HG03520 (cell line): ENCODE measurements around the gene FARSA.
"Not testable (repeated sequence)": the region's sequence is repeated elsewhere in the genome, so short reads cannot be mapped to it uniquely, and the experiment has no call there.

Experiments
- ATAC-seq: cut with Tn5 transposase; IDR thresholded peaks from one replicate; pipeline ENCODE4 v1.9.1; 2021; ENCODE audit warnings: mild to moderate bottlenecking, moderate library complexity; ENCODE audit not compliant: unreplicated experiment

Gene FARSA

DNA sequence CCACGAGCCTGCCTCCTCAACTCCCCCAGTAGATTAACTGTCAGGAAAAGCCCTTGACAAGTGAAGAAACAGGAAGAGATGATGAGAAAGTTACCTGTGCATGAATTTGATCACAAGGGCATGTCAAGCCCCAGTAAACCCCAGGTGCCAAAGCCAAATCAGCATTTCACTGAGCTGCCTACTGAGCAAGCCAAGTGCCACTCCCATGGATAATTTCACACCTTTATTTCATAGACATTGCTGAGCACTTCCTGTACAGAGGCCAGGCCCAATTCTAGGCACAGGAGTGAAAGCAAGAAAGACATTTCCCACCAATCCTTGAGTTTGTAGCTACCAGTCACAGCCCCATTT lies 21.1 kb upstream of the FARSA start:
- ATAC-seq, result no peak

DNA sequence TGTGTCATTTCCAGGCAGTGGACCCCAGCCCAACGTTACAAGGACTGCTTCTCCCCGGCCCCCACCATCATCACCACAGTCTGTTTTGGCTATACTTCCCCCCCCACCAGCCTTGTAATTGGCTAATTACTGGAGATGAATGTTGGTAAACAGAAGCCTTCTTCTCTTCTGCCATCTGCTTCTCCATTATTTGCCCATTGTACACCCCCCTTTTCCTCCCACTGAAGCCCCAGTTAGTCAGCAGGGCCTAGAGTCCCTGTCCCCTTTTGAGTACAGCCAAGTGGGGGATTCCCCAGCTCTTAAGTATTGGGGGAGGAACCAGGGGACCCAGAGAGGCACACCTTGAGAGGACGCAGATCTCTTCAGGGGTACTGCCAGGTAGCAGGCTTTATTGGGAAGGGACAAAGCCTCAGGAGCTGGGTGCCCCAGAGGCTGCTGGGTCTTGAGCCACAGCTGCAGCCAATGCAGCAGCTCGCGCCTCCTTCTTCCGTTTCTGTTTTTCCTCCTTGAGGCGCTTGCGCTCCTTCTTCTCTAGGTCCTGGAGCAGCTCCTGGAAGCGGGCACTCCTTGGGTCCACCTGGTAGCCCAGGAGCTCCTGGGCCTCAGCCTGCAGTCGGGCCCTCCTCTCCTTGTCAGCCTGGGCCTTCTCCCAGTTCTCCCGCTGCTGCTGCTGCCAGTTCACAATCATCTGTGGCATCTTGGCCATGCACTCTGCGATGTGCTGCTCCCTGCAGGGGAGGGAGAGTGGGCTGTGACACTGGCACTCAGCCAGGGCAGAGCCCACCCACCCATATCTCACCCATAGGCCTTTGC lies 20.5 kb upstream of the FARSA start:
- ATAC-seq, result no peak

DNA sequence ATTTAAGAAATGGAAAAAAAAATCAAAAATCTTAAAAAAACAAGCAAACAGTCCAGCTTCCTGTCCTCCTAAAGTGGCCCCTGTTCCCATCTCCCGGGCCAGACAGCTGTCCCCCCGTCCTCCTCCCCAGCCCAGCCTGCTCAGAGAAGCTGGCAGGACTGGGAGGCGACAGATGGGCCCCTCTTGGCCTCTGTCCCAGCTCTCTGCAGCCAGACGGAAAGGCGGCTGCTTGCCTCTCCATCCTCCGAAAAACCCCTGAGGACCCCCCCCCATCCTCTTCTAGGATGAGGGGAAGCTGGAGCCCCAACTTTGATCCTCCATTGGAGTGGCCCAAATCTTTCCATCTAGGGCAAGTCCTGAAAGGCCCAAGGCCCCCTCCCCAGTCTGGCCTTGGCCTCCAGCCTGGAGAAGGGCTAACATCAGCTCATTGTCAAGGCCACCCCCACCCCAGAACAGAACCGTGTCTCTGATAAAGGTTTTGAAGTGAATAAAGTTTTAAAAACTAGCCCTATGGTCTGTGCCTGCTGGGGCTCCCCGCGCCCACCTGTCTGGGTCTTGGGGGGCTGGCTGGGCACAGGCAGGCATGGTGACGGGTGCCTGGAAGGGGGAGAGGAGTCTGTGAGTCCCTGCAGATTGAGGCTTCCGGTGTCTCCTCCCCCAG lies 19.8 kb upstream of the FARSA start:
- no peak for ATAC-seq

DNA sequence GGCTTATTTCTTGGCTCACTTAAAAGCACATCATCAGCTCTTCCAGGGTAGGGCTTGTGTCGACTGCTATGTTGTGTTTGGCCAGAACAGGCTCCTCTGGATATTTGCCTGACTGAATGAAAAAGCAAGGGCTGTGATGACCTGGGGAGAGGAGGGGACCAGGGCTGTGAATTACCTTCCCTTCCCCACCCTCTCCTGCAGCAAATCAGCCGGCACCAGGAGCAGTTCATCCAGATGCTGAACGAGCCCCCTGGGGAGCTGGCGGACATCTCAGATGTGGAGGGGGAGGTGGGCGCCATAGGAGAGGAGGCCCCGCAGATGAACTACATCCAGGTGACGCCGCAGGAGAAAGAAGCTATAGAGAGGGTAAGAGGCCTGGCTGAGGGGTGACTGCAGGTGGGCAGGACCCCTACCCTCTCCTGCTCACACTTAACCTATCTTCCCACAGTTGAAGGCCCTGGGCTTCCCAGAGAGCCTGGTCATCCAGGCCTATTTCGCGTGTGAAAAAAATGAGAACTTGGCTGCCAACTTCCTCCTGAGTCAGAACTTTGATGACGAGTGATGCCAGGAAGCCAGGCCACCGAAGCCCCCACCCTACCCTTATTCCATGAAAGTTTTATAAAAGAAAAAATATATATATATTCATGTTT lies 19.1 kb upstream of the FARSA start:
- ATAC-seq, result no peak

DNA sequence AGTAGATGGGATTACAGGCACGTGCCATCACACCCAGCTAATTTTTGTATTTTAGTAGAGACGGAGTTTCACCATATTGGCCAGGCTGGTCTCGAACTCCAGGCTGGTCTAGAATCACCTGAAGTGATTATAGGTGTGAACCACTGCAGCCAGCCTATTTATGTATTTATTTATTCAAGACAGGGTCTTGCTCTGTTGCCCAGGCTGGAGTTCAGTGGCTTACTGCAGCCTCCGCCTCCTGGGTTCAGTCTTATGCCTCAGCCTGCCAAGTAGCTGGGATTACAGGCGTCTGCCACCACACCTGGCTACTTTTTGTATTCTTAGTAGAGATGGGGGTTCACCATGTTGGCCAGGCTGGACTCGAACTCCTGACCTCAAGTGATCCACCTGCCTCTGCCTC lies 18.5 kb upstream of the FARSA start:
- not testable (repeated sequence) for ATAC-seq

DNA sequence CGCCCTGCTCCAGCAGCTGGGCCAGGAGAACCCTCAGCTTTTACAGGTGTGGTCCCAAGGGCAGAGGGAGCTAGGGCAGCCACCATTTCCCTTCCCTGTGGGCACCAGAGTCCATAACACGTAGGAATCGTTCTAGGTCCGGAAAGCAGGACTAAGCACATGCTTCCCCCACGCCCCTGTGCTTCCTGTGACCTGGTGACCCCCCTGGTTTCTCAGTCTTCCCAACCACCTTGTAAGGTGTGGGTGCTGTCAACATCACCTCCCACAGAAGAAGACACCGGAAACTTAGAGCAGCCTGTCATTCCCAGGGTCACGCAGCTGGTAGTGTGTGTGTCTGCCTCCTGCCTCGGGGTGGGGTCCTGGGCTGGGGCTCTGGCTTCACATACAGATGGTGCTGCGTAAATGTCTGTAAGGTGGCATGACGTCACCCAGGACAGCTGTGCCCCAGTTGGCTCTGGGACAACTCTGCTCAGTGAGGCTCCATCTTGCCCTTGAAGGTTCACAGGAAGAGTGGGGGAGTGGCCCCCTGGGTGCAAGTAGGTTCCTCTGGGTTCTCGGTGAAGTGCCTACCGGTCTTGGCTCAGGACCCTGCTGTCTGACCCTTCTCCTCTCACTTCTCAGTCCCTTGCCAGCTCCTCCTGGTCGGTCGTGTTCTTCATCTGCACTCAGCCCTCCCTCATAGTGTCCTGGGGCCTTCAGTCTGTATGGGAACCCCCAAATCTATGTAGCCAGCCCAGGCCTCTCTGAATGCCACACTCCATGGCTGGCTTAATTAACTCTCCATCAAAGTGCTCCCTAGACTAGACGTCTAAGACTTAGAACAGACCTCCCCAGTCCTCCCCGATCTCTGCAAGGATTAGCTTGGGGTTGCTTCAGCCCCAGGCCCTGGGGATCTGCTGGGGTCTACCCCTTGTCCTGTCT lies 16.1 kb upstream of the FARSA start:
- ATAC-seq, result no peak

DNA sequence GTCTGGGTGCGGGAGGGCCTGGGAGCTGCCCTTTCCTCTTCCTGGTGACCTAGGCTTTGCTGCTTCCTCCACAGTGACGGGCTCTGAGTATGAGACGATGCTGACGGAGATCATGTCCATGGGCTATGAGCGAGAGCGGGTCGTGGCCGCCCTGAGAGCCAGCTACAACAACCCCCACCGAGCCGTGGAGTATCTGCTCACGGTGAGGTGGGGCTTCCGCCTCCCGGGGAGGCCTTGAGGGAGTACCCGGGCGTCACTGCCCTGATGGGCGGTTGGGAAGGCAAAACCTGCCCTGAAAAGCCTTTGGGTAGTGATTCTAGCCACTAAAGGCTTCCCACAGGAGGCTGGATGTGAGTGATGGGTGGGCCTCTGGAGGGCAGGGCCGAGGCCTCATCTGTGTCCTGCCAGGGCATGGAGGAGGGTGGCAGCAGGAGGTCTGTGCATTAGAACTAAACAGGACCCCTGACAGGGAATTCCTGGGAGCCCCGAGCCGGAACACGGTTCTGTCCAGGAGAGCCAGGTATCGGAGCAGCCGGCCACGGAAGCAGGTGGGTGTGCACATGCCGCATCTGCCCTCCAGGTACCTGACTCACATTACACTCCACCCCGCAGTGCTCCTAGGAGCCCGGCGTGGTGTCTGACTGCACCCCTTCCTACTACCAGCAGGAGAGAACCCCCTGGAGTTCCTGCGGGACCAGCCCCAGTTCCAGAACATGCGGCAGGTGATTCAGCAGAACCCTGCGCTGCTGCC lies 15.3 kb upstream of the FARSA start:
- ATAC-seq, result no peak

DNA sequence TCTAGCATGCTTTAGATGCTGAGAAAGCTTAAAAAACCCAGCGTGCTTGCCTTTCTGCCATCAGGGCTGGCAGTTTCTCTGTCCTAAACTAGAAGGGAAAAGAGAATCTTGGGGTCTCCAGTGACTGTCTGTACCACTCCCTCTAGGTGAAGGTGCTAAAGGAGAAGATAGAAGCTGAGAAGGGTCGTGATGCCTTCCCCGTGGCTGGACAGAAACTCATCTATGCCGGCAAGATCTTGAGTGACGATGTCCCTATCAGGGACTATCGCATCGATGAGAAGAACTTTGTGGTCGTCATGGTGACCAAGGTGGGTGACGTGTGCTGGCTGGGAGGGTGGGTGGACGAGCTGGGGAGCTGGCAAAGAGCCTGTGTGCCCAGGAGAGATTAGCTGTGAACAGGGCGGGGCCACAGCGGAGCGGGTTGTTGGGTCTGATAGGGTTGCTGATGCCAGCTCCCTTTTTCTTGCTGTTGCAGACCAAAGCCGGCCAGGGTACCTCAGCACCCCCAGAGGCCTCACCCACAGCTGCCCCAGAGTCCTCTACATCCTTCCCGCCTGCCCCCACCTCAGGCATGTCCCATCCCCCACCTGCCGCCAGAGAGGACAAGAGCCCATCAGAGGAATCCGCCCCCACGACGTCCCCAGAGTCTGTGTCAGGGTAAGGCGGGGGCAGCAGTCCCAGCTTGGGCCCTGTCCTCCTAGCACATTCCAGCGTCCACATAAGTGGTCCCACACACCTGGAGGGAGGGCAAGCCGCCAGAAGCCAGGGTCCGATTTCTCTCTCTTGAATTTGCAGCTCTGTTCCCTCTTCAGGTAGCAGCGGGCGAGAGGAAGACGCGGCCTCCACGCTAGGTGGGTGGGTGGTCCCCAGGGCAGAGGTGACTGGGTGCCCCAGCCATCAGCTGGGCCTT lies 14.4 kb upstream of the FARSA start:
- ATAC-seq, result no peak

DNA sequence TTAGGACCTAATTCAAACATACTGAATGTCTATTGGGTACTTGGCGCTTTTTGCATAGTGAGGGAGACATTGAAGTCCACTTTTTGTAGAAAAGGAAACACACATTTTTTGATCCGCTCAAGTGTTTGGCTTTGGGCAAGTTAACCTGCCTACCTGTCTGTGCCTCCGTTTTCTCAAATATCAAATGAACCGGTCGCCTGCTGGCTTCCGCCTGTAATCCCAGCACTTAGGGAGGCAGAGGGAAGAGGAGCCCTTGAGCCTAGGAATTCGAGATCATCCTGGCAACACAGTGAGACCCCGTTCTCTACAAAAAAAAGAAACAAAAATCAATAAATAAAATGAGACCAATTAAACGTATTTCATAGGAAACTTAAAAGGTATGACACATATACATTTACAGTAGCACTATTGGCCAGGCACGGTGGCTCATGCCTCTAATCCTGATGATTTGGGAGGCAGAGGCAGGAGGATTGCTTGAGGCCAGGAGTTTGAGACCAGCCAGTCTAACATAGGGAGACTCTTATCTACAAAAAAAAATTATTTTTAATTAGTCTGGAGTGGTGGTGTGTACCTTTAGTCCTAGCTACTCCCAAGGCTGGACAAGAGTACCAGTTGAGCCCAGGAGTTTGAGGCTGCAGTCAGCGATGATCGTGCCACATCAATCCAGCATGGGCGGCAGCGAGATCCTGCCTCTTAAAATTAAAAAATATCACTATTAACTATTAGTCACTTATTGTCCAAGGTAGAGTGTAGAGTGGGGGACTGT lies 13.4 kb upstream of the FARSA start:
- ATAC-seq, result no peak

DNA sequence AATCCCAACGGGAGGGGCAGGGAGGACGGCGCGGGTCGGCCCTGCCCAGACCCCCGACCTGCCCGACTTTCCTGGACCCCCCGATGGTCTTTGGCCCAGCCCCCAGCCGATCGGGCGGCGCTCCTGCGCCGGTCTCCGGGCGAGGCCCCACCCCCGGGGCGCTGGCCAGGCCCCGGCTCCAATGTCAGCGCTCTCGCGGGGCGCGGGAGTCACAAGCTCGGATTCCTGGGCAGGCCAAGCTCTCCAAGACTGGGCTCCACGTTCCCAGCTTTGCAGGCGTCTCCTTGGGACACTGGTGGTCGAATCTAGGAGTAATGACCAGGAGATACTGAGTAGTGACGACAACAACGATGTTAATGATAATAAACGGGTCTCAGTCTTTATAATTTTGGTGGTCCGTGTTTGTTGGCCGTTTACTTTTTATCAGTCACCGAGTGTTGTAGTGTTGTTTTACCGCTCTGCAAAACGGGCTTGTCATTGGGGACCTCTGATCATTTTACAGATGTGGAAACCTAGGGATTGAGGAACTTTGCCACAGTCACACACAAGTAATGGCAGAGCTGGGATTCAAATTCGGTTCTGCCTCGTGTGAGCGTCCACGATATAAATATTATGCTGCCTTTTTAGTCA lies 12.7 kb upstream of the FARSA start:
- ATAC-seq, result peak; percentile 25

DNA sequence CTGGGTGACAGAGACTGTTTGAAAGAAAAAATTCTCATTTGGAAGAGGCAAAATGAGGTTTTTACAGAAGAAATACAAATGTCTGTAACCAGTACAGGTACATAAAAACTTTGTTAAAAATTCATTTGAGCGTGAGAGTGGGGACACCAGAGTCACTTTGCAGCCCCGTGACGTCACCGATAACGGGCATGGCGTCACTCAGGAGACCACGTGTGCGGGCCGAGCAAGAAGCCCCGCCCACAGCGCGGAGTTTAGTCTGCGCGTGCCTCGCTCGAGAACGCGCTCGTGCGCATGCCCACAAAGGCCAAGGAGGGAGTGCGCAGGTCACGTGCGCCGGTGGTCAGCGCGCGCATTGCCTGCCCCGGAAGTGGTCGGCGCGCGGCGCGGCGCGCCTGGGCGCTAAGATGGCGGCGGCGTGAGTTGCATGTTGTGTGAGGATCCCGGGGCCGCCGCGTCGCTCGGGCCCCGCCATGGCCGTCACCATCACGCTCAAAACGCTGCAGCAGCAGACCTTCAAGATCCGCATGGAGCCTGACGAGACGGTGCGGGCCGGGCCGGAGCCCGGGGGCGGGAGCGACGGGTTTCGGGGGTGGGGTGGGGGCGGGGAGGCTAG lies 12.1 kb upstream of the FARSA start, which contains the start of gene RAD23A:
Gene RAD23A (plus strand): TSS at position 384 of the 613 bp plus-strand sequence. CDS start 87 bp downstream, at position 471.
- peak; percentile 68 for ATAC-seq

DNA sequence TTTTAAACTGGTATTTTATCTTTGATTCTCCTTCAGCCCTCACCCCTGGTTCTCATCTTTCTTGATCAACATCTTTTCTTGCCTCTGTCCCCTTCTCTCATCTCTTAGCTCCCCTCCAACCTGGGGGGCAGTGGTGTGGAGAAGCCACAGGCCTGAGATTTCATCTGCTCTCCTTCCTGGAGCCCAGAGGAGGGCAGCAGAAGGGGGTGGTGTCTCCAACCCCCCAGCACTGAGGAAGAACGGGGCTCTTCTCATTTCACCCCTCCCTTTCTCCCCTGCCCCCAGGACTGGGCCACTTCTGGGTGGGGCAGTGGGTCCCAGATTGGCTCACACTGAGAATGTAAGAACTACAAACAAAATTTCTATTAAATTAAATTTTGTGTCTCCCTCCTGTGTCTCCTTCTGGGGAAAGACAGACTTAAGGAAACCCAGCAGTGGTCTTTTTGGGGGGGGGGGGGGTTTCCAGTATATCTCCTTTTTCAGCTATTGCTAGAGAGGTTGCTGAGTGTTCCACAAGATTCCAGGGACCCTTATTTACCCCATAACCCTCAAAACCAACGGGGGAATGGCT lies 10.7 kb upstream of the FARSA start:
- ATAC-seq, result no peak

DNA sequence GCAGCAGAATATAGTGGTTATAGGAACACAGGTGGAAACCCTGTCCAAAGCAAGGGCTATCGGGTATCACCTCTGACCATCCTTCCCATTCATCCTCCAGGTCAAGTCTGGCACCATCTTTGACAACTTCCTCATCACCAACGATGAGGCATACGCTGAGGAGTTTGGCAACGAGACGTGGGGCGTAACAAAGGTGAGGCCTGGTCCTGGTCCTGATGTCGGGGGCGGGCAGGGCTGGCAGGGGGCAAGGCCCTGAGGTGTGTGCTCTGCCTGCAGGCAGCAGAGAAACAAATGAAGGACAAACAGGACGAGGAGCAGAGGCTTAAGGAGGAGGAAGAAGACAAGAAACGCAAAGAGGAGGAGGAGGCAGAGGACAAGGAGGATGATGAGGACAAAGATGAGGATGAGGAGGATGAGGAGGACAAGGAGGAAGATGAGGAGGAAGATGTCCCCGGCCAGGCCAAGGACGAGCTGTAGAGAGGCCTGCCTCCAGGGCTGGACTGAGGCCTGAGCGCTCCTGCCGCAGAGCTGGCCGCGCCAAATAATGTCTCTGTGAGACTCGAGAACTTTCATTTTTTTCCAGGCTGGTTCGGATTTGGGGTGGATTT lies 10.0 kb upstream of the FARSA start:
- no peak for ATAC-seq

DNA sequence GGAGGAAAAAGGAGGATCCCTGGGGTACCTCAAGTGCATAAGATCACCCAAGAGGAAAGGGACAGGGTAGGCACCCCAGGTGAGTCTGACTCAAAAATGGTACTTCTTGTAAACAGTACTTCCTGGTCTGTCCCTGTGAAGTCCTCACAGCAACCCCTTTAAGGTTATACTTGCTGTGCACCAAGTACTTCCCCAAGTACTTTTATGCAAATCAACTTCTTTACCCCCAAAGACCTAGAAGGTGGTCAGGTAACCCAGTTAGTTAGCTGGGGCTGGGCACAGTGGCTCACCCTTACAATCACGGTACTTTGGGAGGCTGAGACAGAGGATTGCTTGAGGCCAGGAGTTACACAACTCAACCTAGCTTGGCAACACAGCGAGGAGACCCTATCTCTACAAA lies 7.4 kb upstream of the FARSA start:
- ATAC-seq, result no peak

DNA sequence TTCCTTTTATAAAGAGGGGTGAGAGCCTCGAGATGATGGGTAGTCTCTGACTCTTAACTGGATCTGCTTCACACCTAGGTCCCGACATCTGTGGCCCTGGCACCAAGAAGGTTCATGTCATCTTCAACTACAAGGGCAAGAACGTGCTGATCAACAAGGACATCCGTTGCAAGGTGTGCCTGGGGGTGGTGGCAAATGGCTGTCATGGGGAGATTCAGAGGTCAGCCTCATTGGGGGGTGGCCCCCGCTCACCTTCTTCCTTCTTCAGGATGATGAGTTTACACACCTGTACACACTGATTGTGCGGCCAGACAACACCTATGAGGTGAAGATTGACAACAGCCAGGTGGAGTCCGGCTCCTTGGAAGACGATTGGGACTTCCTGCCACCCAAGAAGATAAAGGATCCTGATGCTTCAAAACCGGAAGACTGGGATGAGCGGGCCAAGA lies 6.5 kb upstream of the FARSA start:
- ATAC-seq, result no peak

DNA sequence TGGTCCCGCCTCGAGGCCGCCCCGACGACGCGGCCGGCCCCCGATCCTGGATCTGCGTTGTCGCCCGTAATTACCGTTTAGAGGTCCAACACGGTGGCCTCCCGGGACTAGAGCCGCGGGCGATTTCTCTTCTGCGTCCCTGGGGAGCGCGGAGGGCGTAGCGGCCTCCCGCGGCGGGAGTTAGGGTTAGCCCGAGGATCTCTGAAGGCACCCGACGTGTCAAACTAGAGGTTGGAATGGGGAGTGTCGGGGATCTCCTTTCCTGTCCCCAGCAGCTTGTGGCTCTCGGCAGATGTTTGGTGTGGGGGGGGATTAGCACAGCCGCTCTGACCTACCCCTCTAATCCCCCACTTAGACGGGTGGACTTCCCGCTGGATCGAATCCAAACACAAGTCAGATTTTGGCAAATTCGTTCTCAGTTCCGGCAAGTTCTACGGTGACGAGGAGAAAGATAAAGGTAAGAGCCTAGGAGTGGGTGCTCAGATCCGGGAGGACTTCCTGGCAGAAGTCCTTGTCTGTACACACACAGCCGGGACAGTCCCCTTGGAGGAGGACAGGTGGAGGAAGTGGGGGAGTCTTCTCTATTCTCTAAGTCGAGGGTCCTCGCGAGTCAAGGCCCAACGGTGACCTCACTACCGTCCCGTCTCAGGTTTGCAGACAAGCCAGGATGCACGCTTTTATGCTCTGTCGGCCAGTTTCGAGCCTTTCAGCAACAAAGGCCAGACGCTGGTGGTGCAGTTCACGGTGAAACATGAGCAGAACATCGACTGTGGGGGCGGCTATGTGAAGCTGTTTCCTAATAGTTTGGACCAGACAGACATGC lies 5.5 kb upstream of the FARSA start:
- ATAC-seq, result peak; percentile 3
